GM10248 (cell line): ENCODE measurements around the gene PIK3R2.

Experiments used
- CTCF ChIA-PET: fragments of 300-600 bp; sonication (Branson Sonifier 250); formaldehyde crosslinking; extraction: SDS; loops from one replicate; lab custom pipeline; 2021; ENCODE audit warnings: antibody characterized with exemption; lab: Yijun Ruan, JAX
- POLR2A ChIA-PET: fragments of 350-650 bp; sonication (Branson Sonifier 250); formaldehyde crosslinking; extraction: SDS; loops from one replicate; lab custom pipeline; 2020; ENCODE audit warnings: antibody characterized with exemption; lab: Yijun Ruan, JAX
- DNase-seq: peaks from one replicate; pipeline ENCODE4 v3.0.0; 2012; ENCODE audit errors: extremely low spot score
- TF ChIP-seq, protein P1 (sequence below): IDR thresholded peaks from 2 replicates; pipeline ENCODE4 v1.5.1; 2012; ENCODE audit warnings: mild to moderate bottlenecking, low read depth; ENCODE audit errors: extremely low read depth, missing control alignments, control extremely low read depth

Gene PIK3R2

DNA sequence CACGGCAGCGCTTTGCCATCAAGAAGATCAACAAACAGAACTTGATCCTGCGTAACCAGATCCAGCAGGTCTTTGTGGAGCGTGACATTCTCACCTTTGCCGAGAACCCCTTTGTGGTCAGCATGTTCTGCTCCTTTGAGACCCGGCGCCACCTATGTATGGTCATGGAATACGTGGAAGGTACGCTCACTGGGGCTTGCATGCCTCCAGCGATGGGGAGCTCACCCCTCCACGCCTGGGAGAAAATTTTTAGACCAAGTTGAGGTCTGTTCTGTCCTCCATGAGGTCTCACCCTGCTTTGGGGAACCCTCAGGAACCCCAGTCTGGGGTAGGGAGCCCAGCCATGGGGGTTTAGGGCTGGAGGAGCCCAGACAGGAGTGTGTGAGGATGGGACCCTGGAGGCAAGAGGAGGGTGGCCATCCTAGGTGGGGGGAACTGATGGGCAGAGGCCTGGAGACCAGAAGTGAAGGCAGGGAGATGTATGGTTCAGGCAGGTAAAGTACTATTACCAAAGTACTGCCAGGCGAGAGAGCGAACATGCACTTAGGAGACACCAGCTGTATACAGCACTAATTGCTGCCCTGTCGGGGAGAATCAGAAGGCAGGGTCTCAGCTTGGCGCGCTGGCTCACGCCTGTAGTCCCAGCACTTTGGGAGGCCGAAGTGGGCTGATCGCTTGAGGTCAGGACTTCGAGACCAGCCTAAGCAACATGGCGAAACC is 22.3 kb upstream of the PIK3R2 start:
- ChIA-PET CTCF (interaction anchor here (1.2 to 2.3 kb wide), 2 partner anchors 13 to 21 kb away, joined by 4 to 8 read pairs; no protein-coding TSS in a partner anchor), POLR2A (no interaction called here)
- no peak for DNase-seq
- TF ChIP-seq, protein P1, sequence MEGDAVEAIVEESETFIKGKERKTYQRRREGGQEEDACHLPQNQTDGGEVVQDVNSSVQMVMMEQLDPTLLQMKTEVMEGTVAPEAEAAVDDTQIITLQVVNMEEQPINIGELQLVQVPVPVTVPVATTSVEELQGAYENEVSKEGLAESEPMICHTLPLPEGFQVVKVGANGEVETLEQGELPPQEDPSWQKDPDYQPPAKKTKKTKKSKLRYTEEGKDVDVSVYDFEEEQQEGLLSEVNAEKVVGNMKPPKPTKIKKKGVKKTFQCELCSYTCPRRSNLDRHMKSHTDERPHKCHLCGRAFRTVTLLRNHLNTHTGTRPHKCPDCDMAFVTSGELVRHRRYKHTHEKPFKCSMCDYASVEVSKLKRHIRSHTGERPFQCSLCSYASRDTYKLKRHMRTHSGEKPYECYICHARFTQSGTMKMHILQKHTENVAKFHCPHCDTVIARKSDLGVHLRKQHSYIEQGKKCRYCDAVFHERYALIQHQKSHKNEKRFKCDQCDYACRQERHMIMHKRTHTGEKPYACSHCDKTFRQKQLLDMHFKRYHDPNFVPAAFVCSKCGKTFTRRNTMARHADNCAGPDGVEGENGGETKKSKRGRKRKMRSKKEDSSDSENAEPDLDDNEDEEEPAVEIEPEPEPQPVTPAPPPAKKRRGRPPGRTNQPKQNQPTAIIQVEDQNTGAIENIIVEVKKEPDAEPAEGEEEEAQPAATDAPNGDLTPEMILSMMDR: no peak

DNA sequence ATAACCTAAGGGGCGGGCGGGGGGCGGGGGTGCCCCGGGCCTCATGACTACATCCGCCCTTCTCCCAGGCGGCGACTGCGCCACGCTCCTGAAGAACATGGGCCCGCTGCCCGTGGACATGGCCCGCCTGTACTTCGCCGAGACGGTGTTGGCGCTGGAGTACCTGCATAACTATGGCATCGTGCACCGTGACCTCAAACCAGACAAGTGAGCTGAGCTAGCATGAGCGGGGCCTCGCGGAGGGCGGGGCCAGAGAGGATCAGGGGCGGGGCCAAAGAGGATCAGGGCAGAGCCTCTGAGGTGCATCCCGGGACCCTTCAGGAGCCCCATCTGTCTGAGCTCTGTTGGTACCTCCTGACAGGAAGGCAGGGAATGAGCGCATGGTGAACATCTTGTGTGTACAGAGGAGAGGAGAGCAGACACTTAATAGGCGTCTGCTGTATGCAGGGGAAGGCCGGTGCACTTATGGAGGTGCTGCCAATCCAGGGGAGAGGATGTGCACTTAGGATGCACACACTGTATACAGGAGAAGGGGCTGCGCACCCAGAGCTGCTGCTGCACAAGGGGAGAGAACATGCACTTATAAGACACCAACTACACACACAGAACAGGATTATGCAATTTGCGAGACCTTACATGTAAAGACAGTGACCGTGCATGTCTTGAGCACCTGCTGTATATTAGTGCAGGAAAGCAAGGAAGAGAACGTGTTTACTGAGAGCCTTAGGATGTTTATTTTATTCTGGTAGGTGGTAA is 20.9 kb upstream of the PIK3R2 start:
- no peak for DNase-seq
- ChIA-PET CTCF (no interaction called here), POLR2A (no interaction called here)

DNA sequence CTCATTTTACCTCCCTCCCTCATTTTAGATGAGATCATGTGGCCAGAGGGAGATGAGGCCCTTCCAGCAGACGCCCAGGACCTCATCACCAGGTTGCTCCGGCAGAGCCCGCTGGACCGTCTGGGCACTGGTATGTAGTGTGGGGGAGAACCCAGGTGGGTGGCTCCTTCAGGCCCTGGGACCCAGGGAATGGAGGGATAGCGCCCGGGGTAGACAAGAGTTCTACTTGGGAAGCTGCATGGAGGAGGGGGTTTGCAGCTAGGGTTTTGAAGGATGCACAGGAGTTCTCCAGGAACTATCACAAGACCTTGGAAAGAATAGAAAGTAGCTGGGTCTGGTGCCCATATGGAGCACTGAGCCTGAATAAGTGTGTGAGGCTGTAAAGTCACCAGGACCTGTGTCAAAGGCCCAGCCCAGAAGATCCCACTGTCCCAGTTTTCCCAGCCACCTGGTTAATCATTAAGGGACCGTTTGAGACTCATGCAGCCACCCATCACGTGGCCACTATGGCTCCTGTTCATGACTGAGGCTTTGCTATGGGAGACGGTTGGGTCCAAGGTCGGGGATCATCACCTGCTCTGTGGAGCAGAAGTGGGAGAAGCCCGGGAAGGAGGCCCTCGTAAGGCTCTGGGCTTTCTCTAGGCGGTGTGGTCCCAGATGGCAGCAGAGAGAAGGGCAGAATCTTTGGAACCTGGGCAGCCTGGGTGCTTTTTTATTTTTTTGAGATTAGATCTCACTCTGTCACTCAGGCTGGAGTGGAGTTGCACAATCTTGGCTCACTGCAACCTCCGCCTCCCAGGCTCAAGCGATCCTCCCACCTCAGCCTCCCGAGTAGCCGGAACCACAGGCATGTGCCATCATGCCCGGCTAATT is 17.0 kb upstream of the PIK3R2 start:
- TF ChIP-seq, protein P1: no peak
- ChIA-PET CTCF (interaction anchor here (0.6 kb wide), 1 partner anchor 32 kb away, joined by 3 read pairs; no protein-coding TSS in a partner anchor), POLR2A (no interaction called here)
- DNase-seq: no peak

More for the DNA sequence above, 20.9 kb upstream of the PIK3R2 start:
- TF ChIP-seq, protein P1: no peak

DNA sequence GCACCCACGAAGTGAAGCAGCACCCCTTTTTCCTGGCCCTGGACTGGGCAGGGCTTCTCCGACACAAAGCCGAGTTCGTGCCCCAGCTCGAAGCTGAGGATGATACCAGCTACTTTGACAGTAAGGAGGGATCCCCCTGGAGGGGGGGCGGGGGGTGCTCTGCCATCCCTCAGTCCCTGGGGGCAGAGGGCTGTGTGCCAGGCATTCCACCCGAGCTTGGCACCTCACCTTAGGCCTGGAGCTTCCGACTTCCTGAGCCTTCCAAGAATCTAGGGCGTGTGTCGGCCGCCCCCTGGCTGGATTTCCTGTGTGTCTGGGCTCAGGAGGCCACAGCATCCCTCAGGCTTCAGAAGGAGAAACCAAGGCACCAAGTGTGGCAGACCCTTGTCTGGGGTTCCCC is 15.7 kb upstream of the PIK3R2 start:
- CTCF ChIA-PET: interaction anchor here (0.7 to 2.1 kb wide), 2 partner anchors 15 to 17 kb away, joined by 5 to 8 read pairs; partner anchors contain the start of gene PIK3R2

DNA sequence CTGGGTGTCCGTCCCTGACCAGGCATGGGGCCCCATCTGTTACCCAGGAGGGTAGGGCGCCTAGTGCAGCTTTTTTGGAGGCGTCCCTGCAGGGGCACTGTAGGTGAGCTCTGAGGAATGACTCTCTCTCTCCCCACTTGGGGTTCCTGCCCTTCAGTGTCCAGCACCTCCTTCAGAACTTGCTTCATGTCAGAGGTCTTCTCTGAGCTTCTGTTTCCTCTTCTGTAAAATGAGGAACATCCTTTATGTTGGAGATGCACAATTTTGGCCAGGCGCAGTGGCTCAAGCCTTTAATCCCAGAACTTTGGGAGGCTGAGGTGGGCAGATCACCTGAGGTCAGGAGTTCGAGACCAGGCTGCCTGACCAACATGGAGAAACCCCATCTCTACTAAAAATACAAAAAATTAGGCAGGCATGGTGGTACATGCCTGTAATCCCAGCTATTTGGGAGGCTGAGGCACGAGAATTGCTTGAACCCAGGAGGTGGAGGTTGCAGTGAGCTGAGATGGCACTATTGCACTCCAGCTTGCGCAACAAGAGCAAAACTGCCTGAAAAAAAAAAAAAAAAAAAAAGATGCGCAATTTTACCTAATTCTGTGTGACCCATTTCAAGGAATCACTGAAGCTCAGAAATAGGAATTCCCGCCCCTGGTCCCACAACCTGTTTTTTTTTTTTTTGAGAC is 15.2 kb upstream of the PIK3R2 start:
- POLR2A ChIA-PET: no interaction called here
- CTCF ChIA-PET: interaction anchor here (0.7 to 2.1 kb wide), 2 partner anchors 14 to 18 kb away, joined by 5 to 8 read pairs; partner anchors contain the start of gene PIK3R2
- TF ChIP-seq, protein P1: no peak
- no peak for DNase-seq

More for the DNA sequence above, 15.7 kb upstream of the PIK3R2 start:
- TF ChIP-seq, protein P1: no peak
- DNase-seq: no peak
- POLR2A ChIA-PET: no interaction called here
